HCT116 (cell line): ENCODE results near the gene SSU72. TPM values are rescaled to one million over a fixed set of nuclear protein-coding genes. Genes with fewer than 3 reads are reported as not detected.

Source experiments
- ATAC-seq: fragments of 200-7000 bp; cut with Tn5 transposase; 2 replicates; pipeline ENCODE4 v1.9.1; 2020; ENCODE audit warnings: mild to moderate bottlenecking, moderate library complexity
- BruUV-seq: library from RNA; stranded (reverse); fragments of 400-500 nt; replicated peaks from 2 replicates; lab custom pipeline; 2021; lab: Mats Ljungman, UMichigan
- CTCF ChIA-PET: fragments of 300-600 bp; sonication (Branson Sonifier 250); formaldehyde crosslinking; loops from one replicate; lab custom pipeline; 2021; ENCODE audit warnings: antibody characterized with exemption; lab: Charles Lee
- POLR2A ChIA-PET: fragments of 300-600, 350-600 bp; sonication (Branson Sonifier 250); formaldehyde crosslinking; loops from one replicate; lab custom pipeline; 2021; ENCODE audit warnings: antibody characterized with exemption; lab: Charles Lee
- RAD21 ChIA-PET, 2 experiments: fragments of 300-600 bp; sonication (Branson Sonifier 250); formaldehyde crosslinking; loops; one replicate each; lab custom pipeline; 2023; ENCODE audit warnings: low total read pairs in 2 of 2; ENCODE audit not compliant: uncharacterized antibody in 2 of 2, unreplicated experiment in 2 of 2, low non-redundant PET in 1 of 2; lab: Charles Lee
- DNase-seq: peaks from one replicate; pipeline ENCODE4 v3.0.0-alpha.2; 2010; ENCODE audit warnings: low read depth, low spot score
- H2AFZ ChIP-seq: fragments of 200-600 bp; shearing (Covaris generic), sonication (generic); 2 replicates; pipeline ENCODE4 v1.6.1; 2017; ENCODE audit warnings: low read depth, mixed run types, mixed read lengths, antibody characterized with exemption, low read length; ENCODE audit not compliant: poor library complexity, severe bottlenecking
- H3K27ac ChIP-seq: 2 replicates; pipeline ENCODE4 v1.5.1; 2012; ENCODE audit warnings: low read depth, low read length
- H3K27me3 ChIP-seq: fragments of 200-600 bp; sonication (generic); 2 replicates; pipeline ENCODE4 v1.6.1; 2016; ENCODE audit warnings: mixed run types, low read length, mixed read lengths; ENCODE audit not compliant: insufficient read depth
- H3K36me3 ChIP-seq, 2 experiments: fragments of 200-500 bp in 1 of 2; fragments of 200-600 bp in 1 of 2; sonication (Bioruptor generic) in 1 of 2; sonication (generic) in 1 of 2; 2 replicates each; pipeline versions ENCODE4 v1.5.1 to v1.6.1; 2014 to 2016; ENCODE audit warnings: low read length in 2 of 2, inconsistent platforms in 1 of 2, mixed read lengths in 1 of 2, mixed run types in 1 of 2; ENCODE audit not compliant: insufficient read depth in 2 of 2, control insufficient read depth in 1 of 2
- H3K4me1 ChIP-seq, 2 experiments: fragments of 200-600 bp in 1 of 2; sonication (generic) in 1 of 2; 2 replicates each; pipeline versions ENCODE4 v1.5.1 to v1.6.1; 2012 to 2017; ENCODE audit warnings: low read length in 2 of 2, inconsistent platforms in 1 of 2, mild to moderate bottlenecking in 1 of 2, mixed read lengths in 1 of 2, mixed run types in 1 of 2, moderate library complexity in 1 of 2; ENCODE audit not compliant: insufficient read depth in 2 of 2, control insufficient read depth in 1 of 2
- H3K4me2 ChIP-seq: fragments of 200-600 bp; sonication (generic); 2 replicates; pipeline ENCODE4 v1.6.1; 2017; ENCODE audit warnings: mixed run types, low read length, mixed read lengths
- H3K4me3 ChIP-seq, 2 experiments: fragments of 200-600 bp in 1 of 2; sonication (generic) in 1 of 2; replicated peaks in 1 of 2; 2 replicates each; pipeline ENCODE4 v1.5.1; 2011 to 2016; ENCODE audit warnings: low read length in 2 of 2, control low read depth in 1 of 2, low read depth in 1 of 2, mild to moderate bottlenecking in 1 of 2, mixed read lengths in 1 of 2, mixed run types in 1 of 2
- H3K79me2 ChIP-seq: fragments of 200-600 bp; sonication (generic); 2 replicates; pipeline ENCODE4 v1.6.1; 2017; ENCODE audit warnings: mild to moderate bottlenecking, mixed run types, low read length, moderate library complexity, mixed read lengths; ENCODE audit not compliant: insufficient read depth
- H3K9ac ChIP-seq: fragments of 200-600 bp; sonication (generic); 2 replicates; pipeline ENCODE4 v1.6.1; 2016; ENCODE audit warnings: low read length, mixed read lengths
- H3K9me2 ChIP-seq: fragments of 200-600 bp; sonication (generic), shearing (Covaris generic); 2 replicates; pipeline ENCODE4 v1.6.1; 2017; ENCODE audit warnings: mixed run types, mild to moderate bottlenecking, moderate library complexity; ENCODE audit not compliant: insufficient read depth
- H3K9me3 ChIP-seq, 2 experiments: fragments of 200-500 bp in 1 of 2; fragments of 200-600 bp in 1 of 2; sonication (Bioruptor generic) in 1 of 2; sonication (generic) in 1 of 2; 2 replicates each; pipeline ENCODE4 v1.6.1; 2014 to 2017; ENCODE audit warnings: low read length in 2 of 2, mixed read lengths in 2 of 2, inconsistent platforms in 1 of 2, low read depth in 1 of 2, mild to moderate bottlenecking in 1 of 2, mixed run types in 1 of 2, moderate library complexity in 1 of 2; ENCODE audit not compliant: control insufficient read depth in 1 of 2, insufficient read depth in 1 of 2
- H4K20me1 ChIP-seq: fragments of 200-600 bp; sonication (generic), shearing (Covaris generic); 2 replicates; pipeline ENCODE4 v1.6.1; 2017; ENCODE audit warnings: mixed run types, mild to moderate bottlenecking, moderate library complexity; ENCODE audit not compliant: insufficient read depth
- ATF3 ChIP-seq: IDR thresholded peaks from 2 replicates; pipeline ENCODE4 v1.6.1; 2012
- CBX3 ChIP-seq: IDR thresholded peaks from 2 replicates; pipeline ENCODE4 v1.6.1; 2012; ENCODE audit warnings: low read depth
- CTCF ChIP-seq, 3 experiments: fragments of 200-600 bp in 1 of 3; sonication (generic) in 1 of 3; IDR thresholded peaks in 2 of 3; conservative IDR thresholded peaks in 1 of 3; 2 replicates each; pipeline ENCODE4 v1.5.1; 2012 to 2017; ENCODE audit warnings: low read depth in 2 of 3, low read length in 2 of 3, antibody characterized with exemption in 1 of 3, borderline replicate concordance in 1 of 3, control low read depth in 1 of 3, mild to moderate bottlenecking in 1 of 3, mixed read lengths in 1 of 3, mixed run types in 1 of 3, moderate library complexity in 1 of 3; ENCODE audit not compliant: insufficient read depth in 1 of 3
- EGR1 ChIP-seq: IDR thresholded peaks from 2 replicates; pipeline ENCODE4 v1.6.1; 2012; ENCODE audit warnings: low read depth
- EZH2 ChIP-seq: fragments of 200-600 bp; sonication (generic); IDR thresholded peaks from 2 replicates; pipeline ENCODE4 v1.6.1; 2017; ENCODE audit warnings: antibody characterized with exemption, mixed run types
- EZH2phosphoT487 ChIP-seq: fragments of 200-600 bp; IDR thresholded peaks from 2 replicates; pipeline ENCODE4 v1.6.1; 2018; ENCODE audit warnings: antibody characterized with exemption, borderline replicate concordance
- FOSL1 ChIP-seq: IDR thresholded peaks from 2 replicates; pipeline ENCODE4 v1.6.1; 2012; ENCODE audit warnings: low read depth
- JUND ChIP-seq: IDR thresholded peaks from 2 replicates; pipeline ENCODE4 v1.6.1; 2012
- MAX ChIP-seq: IDR thresholded peaks from 2 replicates; pipeline ENCODE4 v1.6.1; 2012
- POLR2A ChIP-seq: IDR thresholded peaks from 2 replicates; pipeline ENCODE4 v1.7.0; 2011; ENCODE audit warnings: borderline replicate concordance; ENCODE audit not compliant: insufficient read depth, insufficient read length; ENCODE audit errors: extremely low read depth
- POLR2AphosphoS5 ChIP-seq: IDR thresholded peaks from 2 replicates; pipeline ENCODE4 v1.6.1; 2011; ENCODE audit warnings: mild to moderate bottlenecking, low read depth, low read length, moderate library complexity
- RAD21 ChIP-seq: IDR thresholded peaks from 2 replicates; pipeline ENCODE4 v1.6.1; 2012; ENCODE audit warnings: low read depth, mild to moderate bottlenecking
- REST ChIP-seq: IDR thresholded peaks from 2 replicates; pipeline ENCODE4 v1.6.1; 2012; ENCODE audit warnings: low read depth
- SIN3A ChIP-seq: IDR thresholded peaks from 2 replicates; pipeline ENCODE4 v1.6.1; 2012; ENCODE audit warnings: low read depth
- SP1 ChIP-seq: IDR thresholded peaks from 2 replicates; pipeline ENCODE4 v1.6.1; 2012; ENCODE audit warnings: low read depth
- SRF ChIP-seq: IDR thresholded peaks from 2 replicates; pipeline ENCODE4 v1.6.1; 2012; ENCODE audit warnings: low read depth
- TCF7L2 ChIP-seq: IDR thresholded peaks from 2 replicates; pipeline ENCODE4 v1.7.0; 2011; ENCODE audit warnings: borderline replicate concordance, inconsistent platforms; ENCODE audit not compliant: insufficient read depth, insufficient read length; ENCODE audit errors: extremely low read depth
- YY1 ChIP-seq: IDR thresholded peaks from 2 replicates; pipeline ENCODE4 v1.6.1; 2011; ENCODE audit warnings: low read length, low read depth, moderate library complexity, mild to moderate bottlenecking; ENCODE audit not compliant: insufficient replicate concordance; ENCODE audit errors: extremely low read depth
- ZBTB33 ChIP-seq: IDR thresholded peaks from 2 replicates; pipeline ENCODE4 v1.6.1; 2011; ENCODE audit warnings: mild to moderate bottlenecking, low read length, moderate library complexity; ENCODE audit not compliant: insufficient replicate concordance; ENCODE audit errors: extremely low read depth
- intact Hi-C: fragments of 100-400 bp; cut with micrococcal nuclease; formaldehyde crosslinking; loops from 2 replicates; pipeline ENCODE4 v1.10.0; 2022
- total RNA-seq: library from RNA; stranded (reverse); gene quantifications from one replicate; pipeline ENCODE4 v1.2.1, GENCODE V29; 2021; ENCODE audit not compliant: unreplicated experiment

Gene SSU72
- total RNA-seq, 1 experiment from 2014 or later, result 134 TPM

- Histone ChIP-seq H3K9ac (no peak overlapping the region), H2AFZ (no peak overlapping the region), H3K27me3 (no peaks in the 10 kb centered on the region), H3K9me3 (no peaks in the 10 kb centered on the region), H3K4me1 (peaks cover 16 to 22% of the 10 kb centered on the region in 2 experiments), H3K4me3 (no peak overlapping the region), H3K9me2 (no peaks in the 10 kb centered on the region), H3K79me2 (peaks cover 19% of the 10 kb centered on the region), H3K27ac (no peak overlapping the region), H4K20me1 (no peaks in the 10 kb centered on the region), H3K36me3 (peaks cover 0 to 5% of the 10 kb centered on the region in 2 experiments; a peak in 3 of 4 replicates), H3K4me2 (no peak overlapping the region)
- intact Hi-C loops, result no loop called here
- TF ChIP-seq EZH2 (no peak), RAD21 (no peak), MAX (no peak), EZH2phosphoT487 (no peak), TCF7L2 (no peak), POLR2A (no peak), SIN3A (no peak), CTCF (IDR thresholded peaks at IDR 0.05 in 2 of 3, conservative IDR thresholded peaks at IDR 0.05 in 1 of 3; ENCODE audit: borderline replicate concordance in 1 of 3, insufficient read depth in 1 of 3, low read depth in 2 of 3, low read length in 2 of 3) (no peak), ZBTB33 (no peak), POLR2AphosphoS5 (no peak), ATF3 (no peak), CBX3 (no peak), SRF (no peak), SP1 (no peak), REST (no peak), JUND (no peak), YY1 (no peak), EGR1 (no peak), FOSL1 (no peak)
- BruUV-seq, result no TSS peak
- ChIA-PET POLR2A (no interaction called here), CTCF (no interaction called here), RAD21 (no interaction called here)
- DNase-seq (no peak), ATAC-seq (no peak)
Measured at GRCh38 chr1:1577367-1578011, 2.8 kb upstream of the SSU72 start.
